ENCODE measurements around the gene KLHL12. TPM values are rescaled to one million over a fixed set of nuclear protein-coding genes. Genes with fewer than 3 reads are reported as not detected.
A peak's percentile ranks its signal among the peaks of the same experiment; 100 is the strongest.

The KLHL12 gene
- total RNA-seq (2014; rRNA removed; shearing (Covaris generic); ENCODE audit: low replicate concordance): 20.0 and 25.2 TPM in 2 replicates

DNA sequence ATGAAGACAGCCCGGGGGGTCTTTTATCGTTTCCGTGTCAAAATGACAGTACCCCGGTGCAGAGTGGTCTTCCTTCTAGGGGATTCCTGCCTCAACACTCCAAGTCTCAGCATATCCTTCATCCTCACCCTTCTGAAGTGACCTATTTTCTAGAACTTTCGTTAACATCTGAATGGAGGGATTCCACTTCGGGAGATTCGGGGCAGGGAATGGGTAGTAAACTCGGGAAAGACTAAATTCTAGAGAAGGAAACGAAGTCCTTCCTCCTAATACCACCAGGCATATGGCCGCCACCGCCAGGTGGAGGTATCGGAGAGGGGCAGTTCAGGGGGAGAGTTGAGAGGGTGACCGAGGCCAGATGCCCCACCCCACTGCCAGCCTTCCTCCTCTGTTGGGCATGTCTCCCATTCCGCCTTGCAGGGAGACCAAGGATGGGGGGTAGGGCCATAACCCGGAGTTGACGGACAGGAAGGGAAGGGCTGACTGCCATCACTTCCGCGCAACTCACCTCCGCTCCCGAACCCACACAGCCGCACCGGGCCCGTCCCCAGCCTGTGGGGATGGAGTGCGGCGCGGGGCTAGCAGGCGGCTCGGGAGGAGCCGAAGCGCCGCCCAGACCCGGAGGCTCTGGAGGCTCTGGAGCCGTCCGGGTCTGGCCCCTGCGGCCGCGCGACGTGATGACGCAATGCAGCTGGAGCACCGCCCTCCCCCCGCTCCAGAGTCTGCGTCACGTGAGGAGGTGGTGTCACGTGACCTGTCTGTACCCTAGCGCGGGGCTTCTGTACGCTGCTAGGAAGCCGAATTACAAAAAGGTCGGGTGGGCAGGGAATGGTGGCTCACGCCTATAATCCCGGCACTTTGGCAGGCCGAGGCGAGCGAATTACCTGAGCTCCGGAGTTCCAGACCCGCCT lies at the start of gene KLHL12:
KLHL12 (minus strand) TSS at position 654 of the 911 bp plus-strand sequence. CDS start 2,072 bp downstream, outside the sequence.
- peak within 1 kb of the TSS; percentile 89 for H3K4me3 ChIP-seq
- H3K27me3 ChIP-seq: no peaks in the 10 kb centered on the region
- H3K36me3 ChIP-seq: peaks cover 17% of the 10 kb centered on the region
- peak; percentile 97 for DNase-seq
- no peaks in the 10 kb centered on the region for H3K9me3 ChIP-seq

GRCh38 chr1:202976633-202977032 lies 49.6 kb upstream of the KLHL12 start:
- Histone ChIP-seq H3K27me3 (peaks cover 42% of the 10 kb centered on the region), H3K4me3 (no peak overlapping the region), H3K36me3 (no peaks in the 10 kb centered on the region), H3K9me3 (no peaks in the 10 kb centered on the region)
- DNase-seq: no peak

- DNase-seq: no peak
- Histone ChIP-seq H3K4me3 (no peak overlapping the region), H3K9me3 (no peaks in the 10 kb centered on the region), H3K36me3 (no peaks in the 10 kb centered on the region), H3K27me3 (peaks cover 40% of the 10 kb centered on the region)
Measured at GRCh38 chr1:202974856-202975255, 47.8 kb upstream of the KLHL12 start.

DNA sequence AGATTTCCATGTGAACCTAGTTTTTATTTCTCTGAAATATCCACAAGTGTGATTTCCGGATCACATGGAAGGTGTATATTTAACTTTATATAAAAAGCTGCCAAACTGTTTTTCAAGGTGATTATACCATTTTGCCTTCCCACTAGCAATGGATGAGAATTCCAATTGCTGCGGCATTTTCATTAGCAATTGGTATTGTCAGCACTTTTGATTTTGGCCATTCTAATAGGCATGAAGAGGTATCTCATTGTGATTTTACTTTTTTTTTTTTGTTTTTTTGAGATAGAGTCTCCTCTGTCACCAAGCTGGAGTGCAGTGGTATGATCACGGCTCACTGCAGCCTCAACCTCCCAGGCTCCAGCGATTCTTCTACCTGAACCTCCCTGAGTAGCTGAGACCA lies 45.0 kb upstream of the KLHL12 start:
- Histone ChIP-seq H3K27me3 (peaks cover 25% of the 10 kb centered on the region), H3K36me3 (no peaks in the 10 kb centered on the region)
- DNase-seq: no peak

GRCh38 chr1:202968895-202969295 lies 41.9 kb upstream of the KLHL12 start:
- no peak overlapping the region for H3K4me3 ChIP-seq
- H3K36me3 ChIP-seq: no peaks in the 10 kb centered on the region; the same call in 1 of the 2 replicates
- peak; percentile 39 for DNase-seq

More for the DNA sequence above, 45.0 kb upstream of the KLHL12 start:
- Histone ChIP-seq H3K4me3 (no peak overlapping the region), H3K9me3 (no peaks in the 10 kb centered on the region)

GRCh38 chr1:202968351-202968750 lies 41.3 kb upstream of the KLHL12 start:
- H3K27me3 ChIP-seq: peaks cover 4% of the 10 kb centered on the region
- H3K4me3 ChIP-seq: peak overlapping the region; percentile 88
- no peaks in the 10 kb centered on the region for H3K9me3 ChIP-seq
- no peaks in the 10 kb centered on the region; the same call in none of the 2 replicates for H3K36me3 ChIP-seq
- DNase-seq: no peak

More at GRCh38 chr1:202968895-202969295, 41.9 kb upstream of the KLHL12 start:
- no peaks in the 10 kb centered on the region for H3K9me3 ChIP-seq
- peaks cover 8% of the 10 kb centered on the region for H3K27me3 ChIP-seq

GRCh38 chr1:202967684-202968281 lies 40.7 kb upstream of the KLHL12 start:
- Histone ChIP-seq H3K36me3 (no peaks in the 10 kb centered on the region; the same call in none of the 2 replicates), H3K4me3 (peak overlapping the region; percentile 88), H3K9me3 (no peaks in the 10 kb centered on the region), H3K27me3 (peaks cover 4% of the 10 kb centered on the region)
- no peak for DNase-seq

GRCh38 chr1:202966006-202966898 lies 39.2 kb upstream of the KLHL12 start:
- no peaks in the 10 kb centered on the region for H3K27me3 ChIP-seq
- no peak for DNase-seq
- no peaks in the 10 kb centered on the region; the same call in none of the 2 replicates for H3K36me3 ChIP-seq
- peak overlapping the region; percentile 88 for H3K4me3 ChIP-seq
- H3K9me3 ChIP-seq: no peaks in the 10 kb centered on the region

- Histone ChIP-seq H3K4me3 (no peak overlapping the region), H3K36me3 (no peaks in the 10 kb centered on the region; the same call in none of the 2 replicates), H3K27me3 (no peaks in the 10 kb centered on the region), H3K9me3 (no peaks in the 10 kb centered on the region)
- DNase-seq: no peak
Measured at GRCh38 chr1:202965422-202965821, 38.4 kb upstream of the KLHL12 start.

DNA sequence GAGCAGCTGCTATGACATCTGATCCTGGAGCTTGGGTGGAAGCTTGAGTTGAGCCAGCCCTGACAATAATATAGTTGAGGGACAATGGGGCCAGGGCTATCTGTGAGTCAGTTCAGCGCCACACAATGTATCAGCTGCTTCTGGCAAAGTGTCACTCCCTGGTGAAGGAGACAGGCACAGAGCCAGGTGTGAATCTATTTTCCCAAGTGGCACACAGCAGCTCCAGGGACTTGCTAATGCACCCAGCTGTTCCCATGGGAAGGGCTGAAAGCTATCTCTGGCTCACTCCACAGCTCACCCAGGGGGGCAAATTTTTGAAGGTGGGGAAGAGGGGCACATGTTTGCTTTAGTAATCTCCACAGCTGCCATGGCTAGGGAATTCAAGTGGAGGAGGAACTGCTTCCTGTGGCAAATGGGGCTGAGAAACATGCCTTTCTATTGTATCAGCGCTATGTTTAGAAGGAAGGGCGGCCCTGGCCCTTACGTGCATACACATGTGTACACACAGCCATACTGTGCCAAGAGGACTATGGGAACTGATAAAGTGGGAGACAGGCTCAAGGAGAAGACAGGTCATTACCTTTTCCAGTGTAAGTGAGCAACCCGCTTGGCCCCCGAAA lies 37.9 kb upstream of the KLHL12 start:
- DNase-seq: peak; percentile 49
- no peaks in the 10 kb centered on the region for H3K27me3 ChIP-seq
- no peak overlapping the region for H3K4me3 ChIP-seq
- H3K9me3 ChIP-seq: no peaks in the 10 kb centered on the region
- no peaks in the 10 kb centered on the region; the same call in none of the 2 replicates for H3K36me3 ChIP-seq

GRCh38 chr1:202961220-202961880 lies 34.3 kb upstream of the KLHL12 start:
- Histone ChIP-seq H3K27me3 (no peaks in the 10 kb centered on the region), H3K4me3 (no peak overlapping the region), H3K36me3 (peaks cover 3% of the 10 kb centered on the region), H3K9me3 (no peaks in the 10 kb centered on the region)
- no peak for DNase-seq

- Histone ChIP-seq H3K4me3 (no peak overlapping the region), H3K36me3 (peaks cover 13% of the 10 kb centered on the region), H3K9me3 (no peaks in the 10 kb centered on the region), H3K27me3 (no peaks in the 10 kb centered on the region)
- no peak for DNase-seq
Measured at GRCh38 chr1:202959276-202959620, 32.2 kb upstream of the KLHL12 start.

DNA sequence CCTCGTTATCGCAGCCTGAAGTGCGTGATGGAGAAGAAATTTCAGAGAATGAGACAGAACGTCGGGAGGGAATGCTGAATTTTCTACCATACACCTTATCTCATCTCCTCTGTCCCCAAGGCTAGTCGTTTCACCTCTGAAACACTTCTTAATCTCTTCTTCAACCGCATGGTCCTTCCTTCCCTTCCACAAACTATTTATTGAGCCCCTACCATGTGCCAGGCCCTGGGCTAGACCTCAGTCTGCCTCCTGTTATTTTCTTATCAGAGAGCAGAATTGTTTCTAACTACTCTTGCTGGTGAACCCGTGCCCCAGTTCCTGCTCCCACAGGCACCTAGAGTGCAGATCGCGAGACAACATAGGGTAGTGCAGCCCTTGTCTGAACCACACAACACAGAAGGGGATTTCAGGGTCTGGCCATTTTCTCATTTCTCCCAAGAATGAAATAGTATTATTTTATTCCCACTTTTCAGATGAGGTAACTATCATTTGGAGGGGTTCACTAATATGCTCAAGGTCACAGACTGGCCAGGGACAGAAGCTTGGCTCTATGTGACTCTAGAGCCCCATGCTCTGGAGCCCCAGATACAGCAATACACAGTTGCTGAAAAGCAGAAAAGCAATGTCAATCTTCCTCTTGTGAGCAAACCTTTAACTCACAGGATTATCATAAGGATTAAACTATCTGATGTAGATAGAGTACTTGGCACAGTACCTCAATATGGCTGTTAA lies 31.7 kb upstream of the KLHL12 start:
- DNase-seq: no peak

GRCh38 chr1:202957733-202958543 lies 30.9 kb upstream of the KLHL12 start, which contains the start of gene ADIPOR1:
ADIPOR1 (minus strand) TSS chr1:202958312; CDS start chr1:202951070, 7,242 bp downstream.
- DNase-seq: peak; percentile 94
- Histone ChIP-seq H3K36me3 (peaks cover 13% of the 10 kb centered on the region), H3K27me3 (no peaks in the 10 kb centered on the region), H3K9me3 (no peaks in the 10 kb centered on the region), H3K4me3 (peak within 1 kb of the TSS; percentile 98)

More for the DNA sequence above, 31.7 kb upstream of the KLHL12 start:
- Histone ChIP-seq H3K4me3 (peak overlapping the region; percentile 98), H3K36me3 (peaks cover 13% of the 10 kb centered on the region), H3K27me3 (no peaks in the 10 kb centered on the region), H3K9me3 (no peaks in the 10 kb centered on the region)
